GM13976 (cell line): Measurements from ENCODE around the gene LAMA5.

Experiments
- DNase-seq: peaks from one replicate; pipeline ENCODE4 v3.0.0; 2012; ENCODE audit warnings: low spot score
- in situ Hi-C: fragments of 300-500 bp; cut with MboI; formaldehyde crosslinking; loops from one replicate; pipeline ENCODE4 v1.12.0; 2022; ENCODE audit warnings: low sequenced_read_pairs, mixed read lengths, inconsistent platforms; ENCODE audit not compliant: unreplicated experiment
- TF ChIP-seq, protein P1 (sequence below): IDR thresholded peaks from 2 replicates; pipeline ENCODE4 v1.5.1; 2012; ENCODE audit warnings: borderline replicate concordance, mild to moderate bottlenecking; ENCODE audit not compliant: insufficient read depth; ENCODE audit errors: extremely low read depth, missing control alignments, control extremely low read depth

Gene LAMA5

DNA sequence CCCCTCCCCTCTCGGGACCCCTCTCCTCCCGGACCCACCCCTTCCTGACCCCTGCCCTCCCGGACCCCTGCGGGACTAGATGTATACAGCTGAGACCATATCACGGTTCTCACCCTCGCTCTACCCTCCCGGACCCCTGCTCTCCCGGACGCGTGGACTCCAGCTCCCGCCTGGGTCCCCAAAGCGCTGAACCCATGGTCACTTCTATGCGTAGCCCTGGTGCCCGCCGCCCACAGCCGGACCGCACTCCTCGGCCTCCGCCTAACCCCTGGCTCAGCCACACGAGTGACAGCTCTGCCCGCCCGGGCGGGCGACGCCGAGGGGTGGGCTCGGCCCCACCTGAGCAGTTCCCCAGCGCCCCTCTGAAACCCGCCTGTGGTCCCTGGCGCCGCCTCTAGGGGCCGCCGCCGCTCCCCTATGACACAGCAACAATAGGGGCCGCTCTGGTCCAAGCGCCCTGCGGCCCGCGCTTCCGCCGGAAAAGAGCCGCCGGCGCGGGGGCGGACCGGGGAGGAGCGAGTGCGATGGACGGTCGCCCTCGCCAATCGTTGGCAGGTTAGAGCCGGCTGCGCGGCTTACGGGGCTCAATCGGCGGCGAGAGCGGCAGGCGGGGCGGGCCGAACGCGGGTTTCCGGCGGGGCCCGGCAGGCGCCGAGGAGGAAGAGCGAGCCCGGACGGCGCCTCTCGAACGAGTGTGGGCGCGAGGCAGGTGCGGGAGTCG, 64.6 kb downstream of the LAMA5 start, which contains the start of gene ADRM1:
ADRM1 (plus strand) TSS at position 657 of the 721 bp plus-strand sequence. CDS start 572 bp downstream, outside the sequence.
- in situ Hi-C loops: loop anchor here (10.0 kb wide), 1 partner anchor 82 kb away; the partner anchor contains the start of gene RPS21

DNA sequence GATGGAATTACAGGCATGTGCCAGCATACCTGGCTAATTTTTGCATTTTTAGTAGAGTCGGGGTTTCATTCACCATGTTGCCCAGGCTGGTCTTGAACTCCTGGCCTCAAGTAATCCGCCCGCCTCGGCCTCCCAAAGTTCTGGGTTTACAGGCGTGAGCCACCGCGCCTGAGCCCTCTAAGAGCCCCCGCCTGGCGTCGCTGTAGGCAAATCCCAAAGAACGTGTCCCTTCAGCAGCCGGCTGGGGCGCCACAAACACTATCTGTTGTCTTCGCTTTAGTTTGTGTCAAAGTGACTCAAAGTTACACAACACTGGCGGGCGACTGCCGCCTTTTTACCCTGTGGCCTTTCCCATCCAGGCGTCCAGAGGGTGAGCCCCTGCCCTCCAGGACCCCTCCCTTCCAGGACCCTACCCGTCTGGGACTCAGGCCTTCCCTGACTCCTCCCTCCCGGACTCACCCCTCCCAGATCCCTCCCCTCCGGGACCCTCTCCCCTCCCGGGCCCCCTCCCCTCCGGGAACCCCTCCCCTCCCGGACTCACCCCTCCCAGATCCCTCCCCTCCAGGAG, 65.3 kb downstream of the LAMA5 start:
- in situ Hi-C loops: loop anchor here (10.0 kb wide), 1 partner anchor 83 kb away; the partner anchor contains the start of gene RPS21
- DNase-seq: peak; percentile 90
- TF ChIP-seq, protein P1, sequence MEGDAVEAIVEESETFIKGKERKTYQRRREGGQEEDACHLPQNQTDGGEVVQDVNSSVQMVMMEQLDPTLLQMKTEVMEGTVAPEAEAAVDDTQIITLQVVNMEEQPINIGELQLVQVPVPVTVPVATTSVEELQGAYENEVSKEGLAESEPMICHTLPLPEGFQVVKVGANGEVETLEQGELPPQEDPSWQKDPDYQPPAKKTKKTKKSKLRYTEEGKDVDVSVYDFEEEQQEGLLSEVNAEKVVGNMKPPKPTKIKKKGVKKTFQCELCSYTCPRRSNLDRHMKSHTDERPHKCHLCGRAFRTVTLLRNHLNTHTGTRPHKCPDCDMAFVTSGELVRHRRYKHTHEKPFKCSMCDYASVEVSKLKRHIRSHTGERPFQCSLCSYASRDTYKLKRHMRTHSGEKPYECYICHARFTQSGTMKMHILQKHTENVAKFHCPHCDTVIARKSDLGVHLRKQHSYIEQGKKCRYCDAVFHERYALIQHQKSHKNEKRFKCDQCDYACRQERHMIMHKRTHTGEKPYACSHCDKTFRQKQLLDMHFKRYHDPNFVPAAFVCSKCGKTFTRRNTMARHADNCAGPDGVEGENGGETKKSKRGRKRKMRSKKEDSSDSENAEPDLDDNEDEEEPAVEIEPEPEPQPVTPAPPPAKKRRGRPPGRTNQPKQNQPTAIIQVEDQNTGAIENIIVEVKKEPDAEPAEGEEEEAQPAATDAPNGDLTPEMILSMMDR: peak; percentile 96

More for the DNA sequence above, 64.6 kb downstream of the LAMA5 start, which contains the start of gene ADRM1:
- TF ChIP-seq, protein P1: peak; percentile 85
- peak; percentile 100 for DNase-seq

DNA sequence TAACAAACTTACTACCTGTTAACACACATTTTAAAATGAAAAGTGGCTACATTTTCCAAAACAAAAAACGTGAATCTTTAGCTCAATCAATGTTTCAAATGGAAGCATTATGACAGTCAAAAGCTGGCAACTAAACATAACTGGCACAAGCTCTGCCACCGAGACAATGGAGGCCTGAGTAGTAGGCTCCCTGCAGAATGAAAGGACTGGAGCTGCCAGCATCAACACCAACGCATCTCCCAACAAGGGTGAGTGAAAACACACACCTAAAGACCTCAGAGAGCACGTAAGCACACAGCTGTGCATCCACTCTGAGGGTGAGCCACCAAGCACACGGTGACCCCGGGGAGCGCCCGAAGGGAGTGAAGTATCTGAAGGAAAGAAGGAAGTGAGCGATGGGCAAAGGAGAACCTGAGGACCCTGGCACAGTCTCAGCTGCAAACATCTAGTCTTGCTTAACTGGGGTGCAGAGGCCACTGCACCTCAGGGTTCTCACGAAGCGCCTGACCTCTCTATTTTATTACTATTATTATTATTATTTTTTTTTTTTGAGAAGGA, 65.9 kb downstream of the LAMA5 start:
- in situ Hi-C loops: loop anchor here (10.0 kb wide), 1 partner anchor 84 kb away; the partner anchor contains the start of gene RPS21
- DNase-seq: no peak
- TF ChIP-seq, protein P1: no peak

DNA sequence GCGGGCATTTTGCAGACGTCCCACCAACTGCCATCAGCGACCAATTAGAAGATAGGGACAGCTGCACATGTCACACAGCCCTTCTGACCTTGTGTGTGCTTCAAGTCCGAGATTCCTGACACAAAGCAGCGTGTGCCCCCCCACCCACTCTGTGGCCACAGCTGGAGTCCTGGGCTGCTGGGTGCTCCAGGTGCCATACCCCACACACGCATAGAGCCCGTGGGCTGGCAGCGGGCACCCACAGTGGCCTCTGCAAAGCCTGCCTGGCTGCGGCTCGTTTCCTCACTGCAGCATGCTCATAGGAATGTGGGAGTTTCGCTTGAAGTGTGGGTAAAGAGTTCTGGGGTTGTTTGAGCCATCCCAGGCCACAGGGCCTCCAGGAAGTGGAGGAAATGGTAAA, 66.8 kb downstream of the LAMA5 start:
- in situ Hi-C loops: loop anchor here (10.0 kb wide), 1 partner anchor 84 kb away; the partner anchor contains the start of gene RPS21
- DNase-seq: no peak
- TF ChIP-seq, protein P1: no peak

DNA sequence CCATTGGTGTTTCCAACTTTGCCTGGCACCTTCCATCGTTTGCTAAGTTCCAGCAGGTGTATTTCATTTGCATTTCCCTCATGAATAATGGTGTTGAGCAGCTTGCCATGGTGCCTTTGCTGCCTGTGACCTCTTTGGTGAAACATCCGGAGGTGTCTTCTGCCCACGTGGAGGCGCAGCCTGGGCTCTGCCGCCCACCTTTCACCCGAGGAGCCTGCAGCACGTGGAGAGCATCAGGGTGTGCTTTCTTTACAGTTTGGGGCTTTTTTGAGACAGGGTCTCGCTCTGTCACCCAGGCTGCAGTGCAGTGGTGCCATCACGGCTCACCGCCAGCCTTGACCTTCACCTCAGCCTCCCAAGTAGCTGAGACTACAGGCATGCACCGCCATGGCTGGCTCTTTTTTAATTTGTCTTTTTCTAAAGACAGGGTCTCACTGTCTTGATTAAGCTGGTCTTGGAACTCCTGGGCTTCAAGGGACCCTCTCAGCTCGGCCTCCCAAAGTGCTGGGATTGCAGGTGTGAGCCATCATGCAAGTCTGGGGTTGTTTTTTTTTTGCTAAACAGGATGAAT, 67.4 kb downstream of the LAMA5 start:
- in situ Hi-C loops: loop anchor here (10.0 kb wide), 1 partner anchor 85 kb away; the partner anchor contains the start of gene RPS21
- TF ChIP-seq, protein P1: no peak
- DNase-seq: no peak

DNA sequence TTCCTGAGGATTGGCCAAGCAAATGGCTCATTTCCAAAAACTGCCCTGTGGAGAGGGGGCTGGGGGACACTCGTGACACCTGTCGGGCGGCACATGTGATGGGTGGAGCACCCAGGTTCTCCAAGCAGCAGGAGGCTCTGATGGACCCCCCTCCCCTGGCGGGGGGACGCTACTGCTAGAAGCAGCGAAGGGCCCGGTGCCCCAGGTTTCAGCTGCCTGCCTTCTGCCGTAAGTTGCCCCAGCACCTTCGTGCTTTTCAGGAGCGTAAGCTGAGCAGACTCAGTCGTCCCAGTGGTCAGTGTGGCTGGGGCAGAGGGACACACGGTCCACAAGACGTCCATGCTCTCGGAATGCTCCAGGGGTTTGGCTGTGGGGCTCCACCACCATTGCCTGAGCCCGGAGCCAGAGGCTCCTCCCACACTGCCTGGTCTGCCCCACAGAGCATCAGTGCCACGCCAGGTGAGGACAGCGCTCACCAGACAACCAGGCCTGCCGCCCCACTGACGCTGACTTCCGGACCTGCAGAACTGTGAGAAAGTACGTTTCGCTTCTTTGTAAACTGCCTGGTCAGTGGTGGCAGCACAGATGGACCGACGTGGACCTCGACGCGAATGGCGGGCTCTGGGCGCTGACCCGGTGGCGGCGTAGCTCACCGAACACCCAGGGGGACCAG, 68.4 kb downstream of the LAMA5 start:
- in situ Hi-C loops: no loop called here
- DNase-seq: no peak

More for the DNA sequence above, 68.4 kb downstream of the LAMA5 start:
- TF ChIP-seq, protein P1: no peak
